MM.1S (cell line): ENCODE results near the gene FUOM.

ENCODE experiments used
- DNase-seq: peaks from one replicate; pipeline ENCODE4 v3.0.0-alpha.2; 2015
- H2AFZ ChIP-seq: fragments of 300-600 bp; sonication (generic); 2 replicates; pipeline ENCODE4 v1.6.0; 2016; ENCODE audit warnings: antibody characterized with exemption, low read length
- H3F3A ChIP-seq: fragments of 300-600 bp; sonication (generic); 2 replicates; pipeline ENCODE4 v1.6.1; 2016; ENCODE audit warnings: mild to moderate bottlenecking, antibody characterized with exemption, low read length, moderate library complexity, mixed read lengths; ENCODE audit not compliant: insufficient read depth
- H3K27ac ChIP-seq: fragments of 300-600 bp; sonication (generic); 2 replicates; pipeline ENCODE4 v1.5.1; 2016; ENCODE audit warnings: mild to moderate bottlenecking, low read length
- H3K27me3 ChIP-seq: fragments of 300-600 bp; sonication (generic); replicated peaks from 2 replicates; pipeline ENCODE4 v1.6.0; 2016; ENCODE audit warnings: low read length; ENCODE audit not compliant: insufficient read depth
- H3K36me3 ChIP-seq: fragments of 300-600 bp; sonication (generic); replicated peaks from 2 replicates; pipeline ENCODE4 v1.6.1; 2016; ENCODE audit warnings: mild to moderate bottlenecking, low read length, mixed read lengths; ENCODE audit not compliant: insufficient read depth
- H3K4me1 ChIP-seq: fragments of 300-600 bp; sonication (generic); 2 replicates; pipeline ENCODE4 v1.6.1; 2016; ENCODE audit warnings: low read length, mixed read lengths
- H3K4me2 ChIP-seq: fragments of 300-600 bp; sonication (generic); 2 replicates; pipeline ENCODE4 v1.6.0; 2016; ENCODE audit warnings: low read depth, low read length
- H3K4me3 ChIP-seq: fragments of 300-600 bp; sonication (generic); 2 replicates; pipeline ENCODE4 v1.5.1; 2016; ENCODE audit warnings: low read length, mixed read lengths
- H3K79me2 ChIP-seq: fragments of 300-600 bp; sonication (generic); 2 replicates; pipeline ENCODE4 v1.6.1; 2016; ENCODE audit warnings: mixed run types, low read length, mixed read lengths
- H3K9ac ChIP-seq: fragments of 300-600 bp; sonication (generic); 2 replicates; pipeline ENCODE4 v1.6.1; 2016; ENCODE audit warnings: low read length, mixed read lengths
- H3K9me2 ChIP-seq: fragments of 300-600 bp; sonication (generic); replicated peaks from 2 replicates; pipeline ENCODE4 v1.6.1; 2016; ENCODE audit warnings: mild to moderate bottlenecking, low read length, mixed read lengths; ENCODE audit not compliant: insufficient read depth
- H3K9me3 ChIP-seq: fragments of 300-600 bp; sonication (generic); replicated peaks from 2 replicates; pipeline ENCODE4 v1.6.1; 2016; ENCODE audit warnings: mild to moderate bottlenecking, low read length, mixed read lengths; ENCODE audit not compliant: insufficient read depth
- H4K20me1 ChIP-seq: fragments of 300-600 bp; sonication (generic); 2 replicates; pipeline ENCODE4 v1.6.1; 2016; ENCODE audit warnings: mild to moderate bottlenecking, low read length, moderate library complexity, mixed read lengths; ENCODE audit not compliant: insufficient read depth
- CTCF ChIP-seq: fragments of 300-600 bp; sonication (generic); IDR thresholded peaks from 2 replicates; pipeline ENCODE4 v1.5.1; 2016; ENCODE audit warnings: antibody characterized with exemption, low read length, mixed read lengths
- EZH2 ChIP-seq: fragments of 300-600 bp; sonication (generic); optimal IDR thresholded peaks from 2 replicates; pipeline ENCODE3; 2017; ENCODE audit warnings: low read depth, mild to moderate bottlenecking, antibody characterized with exemption, low read length, mixed read lengths
- EZH2phosphoT487 ChIP-seq: fragments of 300-600 bp; sonication (generic); IDR thresholded peaks from 2 replicates; pipeline ENCODE4 v1.6.1; 2018; ENCODE audit warnings: antibody characterized with exemption, low read length

Gene FUOM

GRCh38 chr10:133309100-133309719 lies 48.6 kb downstream of the FUOM start:
- Histone ChIP-seq H3K27ac (peak overlapping the region; percentile 82; the same call in 1 of the 2 replicates), H3K9ac (peak overlapping the region; percentile 96), H3F3A (peaks cover 6% of the 10 kb centered on the region; the same call in 1 of the 2 replicates), H4K20me1 (no peaks in the 10 kb centered on the region), H3K79me2 (peaks cover 42% of the 10 kb centered on the region), H3K9me2 (no peaks in the 10 kb centered on the region), H3K4me2 (peak overlapping the region; percentile 34; the same call in 1 of the 2 replicates), H3K36me3 (no peaks in the 10 kb centered on the region), H3K4me3 (peak overlapping the region; percentile 90), H3K27me3 (no peaks in the 10 kb centered on the region), H3K9me3 (no peaks in the 10 kb centered on the region), H2AFZ (no peak overlapping the region), H3K4me1 (peaks cover 10% of the 10 kb centered on the region)
- DNase-seq, result peak; percentile 85
- TF ChIP-seq CTCF, result no peak
- no peak for TF ChIP-seq EZH2
- TF ChIP-seq EZH2phosphoT487, result no peak

- Histone ChIP-seq H3K4me2 (peak within 1 kb of the TSS; percentile 93), H4K20me1 (no peaks in the 10 kb centered on the region), H2AFZ (peak within 1 kb of the TSS; percentile 50), H3K79me2 (peaks cover 48% of the 10 kb centered on the region), H3K27ac (peak within 1 kb of the TSS; percentile 82), H3K9me3 (no peaks in the 10 kb centered on the region), H3F3A (peaks cover 6% of the 10 kb centered on the region; the same call in 1 of the 2 replicates), H3K36me3 (no peaks in the 10 kb centered on the region), H3K9ac (peak within 1 kb of the TSS; percentile 96), H3K9me2 (no peaks in the 10 kb centered on the region), H3K4me1 (peaks cover 10% of the 10 kb centered on the region), H3K27me3 (no peaks in the 10 kb centered on the region), H3K4me3 (peak within 1 kb of the TSS; percentile 90)
- DNase-seq, result peak; percentile 82
- TF ChIP-seq EZH2, result no peak
- TF ChIP-seq CTCF, result no peak
- no peak for TF ChIP-seq EZH2phosphoT487
Observed at GRCh38 chr10:133308421-133309099, 49.3 kb downstream of the FUOM start, which contains the start of the genes TUBGCP2 and ZNF511. TUBGCP2 (minus strand) TSS chr10:133308872; CDS start chr10:133302941, 5,931 bp downstream. ZNF511 (plus strand) TSS chr10:133308914; CDS start chr10:133308944, 30 bp downstream.

- no peaks in the 10 kb centered on the region for H3K36me3 ChIP-seq
- H3K27me3 ChIP-seq, result no peaks in the 10 kb centered on the region
- peak overlapping the region; percentile 93 for H3K4me2 ChIP-seq
- peak overlapping the region; percentile 90 for H3K4me3 ChIP-seq
- H4K20me1 ChIP-seq, result no peaks in the 10 kb centered on the region
- peak; percentile 92 for DNase-seq
- H3K9me2 ChIP-seq, result no peaks in the 10 kb centered on the region
- H3K79me2 ChIP-seq, result peaks cover 55% of the 10 kb centered on the region
- H2AFZ ChIP-seq, result peak overlapping the region; percentile 50
- peak overlapping the region; percentile 96 for H3K9ac ChIP-seq
- peaks cover 10% of the 10 kb centered on the region for H3K4me1 ChIP-seq
- H3K27ac ChIP-seq, result peak overlapping the region; percentile 82
- peaks cover 6% of the 10 kb centered on the region; the same call in 1 of the 2 replicates for H3F3A ChIP-seq
- no peak for TF ChIP-seq EZH2phosphoT487
- peak; percentile 88 for TF ChIP-seq CTCF
- H3K9me3 ChIP-seq, result no peaks in the 10 kb centered on the region
Observed at GRCh38 chr10:133307776-133308420, 49.9 kb downstream of the FUOM start.
